IMR-90 (cell line): ENCODE results near the gene KIF5C. TPM values are rescaled to one million over a fixed set of nuclear protein-coding genes. Genes with fewer than 3 reads are reported as not detected.

Experiments used
- ATAC-seq: fragments of 200-7000 bp; cut with Tn5 transposase; 2 replicates; pipeline ENCODE4 v1.9.1; 2020; ENCODE audit warnings: low read depth, mild to moderate bottlenecking, moderate library complexity
- BruUV-seq: library from RNA; stranded (reverse); fragments of 400-500 nt; replicated peaks from 2 replicates; lab custom pipeline; 2021; lab: Mats Ljungman, UMichigan
- CTCF ChIA-PET: fragments of 300-600 bp; formaldehyde crosslinking; extraction: SDS; loops from one replicate; lab custom pipeline; 2021; ENCODE audit warnings: antibody characterized with exemption; lab: Yijun Ruan, JAX
- POLR2A ChIA-PET: fragments of 300-600 bp; sonication (Branson Sonifier 250); formaldehyde crosslinking; loops from one replicate; lab custom pipeline; 2022; ENCODE audit warnings: antibody characterized with exemption; ENCODE audit not compliant: unreplicated experiment; lab: Charles Lee
- DNase-seq: peaks from one replicate; pipeline ENCODE4 v3.0.0; 2013
- H2AFZ ChIP-seq: replicated peaks from 2 replicates; pipeline ENCODE3; 2013; ENCODE audit warnings: low read length, mild to moderate bottlenecking; ENCODE audit not compliant: poor library complexity
- H2AK5ac ChIP-seq: 2 replicates; pipeline ENCODE4 v1.6.1; 2013; ENCODE audit warnings: low read depth, low read length, inconsistent platforms
- H2AK9ac ChIP-seq: replicated peaks from 2 replicates; pipeline ENCODE3; 2013; ENCODE audit warnings: mild to moderate bottlenecking, low read depth, low read length, moderate library complexity; ENCODE audit not compliant: poor library complexity
- H2BK120ac ChIP-seq: 2 replicates; pipeline ENCODE4 v1.6.1; 2013; ENCODE audit warnings: low read depth, low read length, inconsistent platforms
- H2BK15ac ChIP-seq: 3 replicates; pipeline ENCODE4 v1.6.1; 2013; ENCODE audit warnings: low read depth, low read length, inconsistent platforms
- H2BK20ac ChIP-seq: 2 replicates; pipeline ENCODE4 v1.6.1; 2013; ENCODE audit warnings: low read depth, mild to moderate bottlenecking, inconsistent platforms, low read length, moderate library complexity
- H2BK5ac ChIP-seq: 2 replicates; pipeline ENCODE4 v1.6.1; 2013; ENCODE audit warnings: mild to moderate bottlenecking, low read depth, low read length, inconsistent platforms; ENCODE audit not compliant: poor library complexity, severe bottlenecking
- H3K14ac ChIP-seq: replicated peaks from 2 replicates; pipeline ENCODE4 v1.6.1; 2013; ENCODE audit warnings: low read depth, low read length, inconsistent platforms
- H3K18ac ChIP-seq: 2 replicates; pipeline ENCODE4 v1.6.1; 2013; ENCODE audit warnings: low read depth, low read length, control low read depth
- H3K23ac ChIP-seq: 2 replicates; pipeline ENCODE4 v1.6.1; 2013; ENCODE audit warnings: low read depth, low read length, inconsistent platforms
- H3K27ac ChIP-seq: 2 replicates; pipeline ENCODE4 v1.5.1; 2013; ENCODE audit warnings: mild to moderate bottlenecking, control low read depth, low read length; ENCODE audit not compliant: insufficient read depth
- H3K27me3 ChIP-seq: 2 replicates; pipeline ENCODE4 v1.6.1; 2013; ENCODE audit warnings: low read length; ENCODE audit not compliant: control insufficient read depth, insufficient read depth
- H3K36me3 ChIP-seq: 2 replicates; pipeline ENCODE4 v1.6.1; 2013; ENCODE audit warnings: low read length, mixed read lengths; ENCODE audit not compliant: control insufficient read depth, insufficient read depth
- H3K4ac ChIP-seq: 2 replicates; pipeline ENCODE4 v1.6.1; 2013; ENCODE audit warnings: low read depth, low read length, inconsistent platforms
- H3K4me1 ChIP-seq: 2 replicates; pipeline ENCODE4 v1.6.1; 2013; ENCODE audit warnings: low read length, mixed read lengths; ENCODE audit not compliant: control insufficient read depth, insufficient read depth
- H3K4me2 ChIP-seq: 2 replicates; pipeline ENCODE4 v1.6.1; 2013; ENCODE audit warnings: low read depth, mild to moderate bottlenecking, control low read depth, low read length, moderate library complexity
- H3K4me3 ChIP-seq: 2 replicates; pipeline ENCODE4 v1.5.1; 2013; ENCODE audit warnings: low read depth, mild to moderate bottlenecking, control low read depth, low read length, moderate library complexity; ENCODE audit not compliant: insufficient read depth
- H3K56ac ChIP-seq: 2 replicates; pipeline ENCODE4 v1.6.1; 2013; ENCODE audit warnings: low read length, inconsistent platforms; ENCODE audit not compliant: insufficient read depth; ENCODE audit errors: extremely low read depth
- H3K79me1 ChIP-seq, 2 experiments: 2 replicates each; pipeline ENCODE4 v1.6.1; 2013; ENCODE audit warnings: low read length in 2 of 2, inconsistent platforms in 1 of 2, low read depth in 1 of 2
- H3K9ac ChIP-seq: 2 replicates; pipeline ENCODE4 v1.6.1; 2013; ENCODE audit warnings: low read depth, low read length, control low read depth
- H3K9me1 ChIP-seq: 2 replicates; pipeline ENCODE4 v1.6.1; 2013; ENCODE audit warnings: low read length, inconsistent platforms; ENCODE audit not compliant: insufficient read depth
- H3K9me3 ChIP-seq: 2 replicates; pipeline ENCODE4 v1.6.1; 2013; ENCODE audit warnings: low read length; ENCODE audit not compliant: control insufficient read depth, insufficient read depth
- H4K20me1 ChIP-seq: 2 replicates; pipeline ENCODE4 v1.6.1; 2013; ENCODE audit warnings: low read length, inconsistent platforms; ENCODE audit not compliant: insufficient read depth
- H4K5ac ChIP-seq: 2 replicates; pipeline ENCODE4 v1.6.1; 2013; ENCODE audit warnings: mild to moderate bottlenecking, low read depth, low read length, control low read depth
- H4K8ac ChIP-seq, 2 experiments: 2 replicates each; pipeline ENCODE4 v1.6.1; 2013; ENCODE audit warnings: low read depth in 2 of 2, low read length in 2 of 2, control low read depth in 1 of 2, inconsistent platforms in 1 of 2
- H4K91ac ChIP-seq: 2 replicates; pipeline ENCODE4 v1.6.1; 2013; ENCODE audit warnings: low read depth, low read length, inconsistent platforms; ENCODE audit not compliant: insufficient read depth
- BHLHE40 ChIP-seq: fragments of 150-350 bp; IDR thresholded peaks from 2 replicates; pipeline ENCODE4 v1.6.1; 2016; ENCODE audit warnings: mild to moderate bottlenecking, low read depth, low read length
- CEBPB ChIP-seq: IDR thresholded peaks from 2 replicates; pipeline ENCODE4 v1.6.1; 2012; ENCODE audit warnings: low read depth, low read length, improper control_type of control experiment
- CHD1 ChIP-seq: IDR thresholded peaks from 2 replicates; pipeline ENCODE4 v1.6.1; 2012; ENCODE audit warnings: low read depth, low read length, improper control_type of control experiment
- CTCF ChIP-seq: conservative IDR thresholded peaks from 2 replicates; pipeline ENCODE4 v1.5.1; 2012; ENCODE audit warnings: mild to moderate bottlenecking, low read depth, low read length, improper control_type of control experiment
- FOS ChIP-seq: fragments of 150-350 bp; IDR thresholded peaks from 2 replicates; pipeline ENCODE4 v1.6.1; 2016; ENCODE audit warnings: low read depth, low read length
- MAFK ChIP-seq: IDR thresholded peaks from 2 replicates; pipeline ENCODE4 v1.6.1; 2012; ENCODE audit warnings: low read depth, low read length, improper control_type of control experiment
- MAZ ChIP-seq: IDR thresholded peaks from 2 replicates; pipeline ENCODE4 v1.6.1; 2012; ENCODE audit warnings: low read depth, mild to moderate bottlenecking, low read length, improper control_type of control experiment, moderate library complexity, borderline replicate concordance
- MXI1 ChIP-seq: IDR thresholded peaks from 2 replicates; pipeline ENCODE4 v1.6.1; 2012; ENCODE audit warnings: low read depth, mild to moderate bottlenecking, low read length, moderate library complexity, borderline replicate concordance
- NFE2L2 ChIP-seq: fragments of 150-350 bp; IDR thresholded peaks from 2 replicates; pipeline ENCODE4 v1.6.1; 2016; ENCODE audit warnings: low read depth, mild to moderate bottlenecking, low read length
- POLR2A ChIP-seq: IDR thresholded peaks from 2 replicates; pipeline ENCODE4 v1.6.1; 2012; ENCODE audit warnings: mild to moderate bottlenecking, low read depth, low read length
- RAD21 ChIP-seq: IDR thresholded peaks from 2 replicates; pipeline ENCODE4 v1.6.1; 2012; ENCODE audit warnings: low read length, improper control_type of control experiment
- RCOR1 ChIP-seq: IDR thresholded peaks from 2 replicates; pipeline ENCODE4 v1.6.1; 2012; ENCODE audit warnings: mild to moderate bottlenecking, low read length, improper control_type of control experiment; ENCODE audit not compliant: insufficient replicate concordance
- RFX5 ChIP-seq: IDR thresholded peaks from 2 replicates; pipeline ENCODE4 v1.8.0; 2012; ENCODE audit warnings: low read depth, mild to moderate bottlenecking, low read length, moderate library complexity
- SMC3 ChIP-seq: fragments of 150-350 bp; IDR thresholded peaks from 2 replicates; pipeline ENCODE4 v1.6.1; 2016; ENCODE audit warnings: low read depth, mild to moderate bottlenecking, antibody characterized with exemption, low read length, moderate library complexity
- USF2 ChIP-seq: fragments of 150-350 bp; IDR thresholded peaks from 2 replicates; pipeline ENCODE4 v1.6.1; 2017; ENCODE audit warnings: mild to moderate bottlenecking, antibody characterized with exemption, low read length, low read depth
- dilution Hi-C: fragments of 300-500 bp; cut with HindIII; formaldehyde crosslinking; loops from one replicate; pipeline ENCODE4 v1.14.3; 2018; ENCODE audit warnings: low sequenced_read_pairs; ENCODE audit not compliant: unreplicated experiment
- in situ Hi-C: fragments of 300-500 bp; cut with MboI; formaldehyde crosslinking; loops from 3 replicates; pipeline ENCODE4 v1.14.3; 2019; ENCODE audit warnings: low sequenced_read_pairs, inconsistent platforms, mixed read lengths
- intact Hi-C: fragments of 100-400 bp; cut with micrococcal nuclease; formaldehyde crosslinking; loops from 2 replicates; pipeline ENCODE4 v1.10.0; 2022
- polyA plus RNA-seq, 3 experiments: library from polyadenylated mRNA; depleted of rRNA; stranded (reverse); fragments of >200 nt; gene quantifications; 2 replicates each; pipeline ENCODE4 v1.2.3, GENCODE V29; 2012; ENCODE audit warnings: low replicate concordance in 1 of 3
- total RNA-seq: library from RNA; depleted of rRNA; stranded (reverse); fragments of >200 nt; gene quantifications from 2 replicates; pipeline ENCODE4 v1.2.3, GENCODE V29; 2012

KIF5C gene
- total and polyA plus RNA-seq, 2 of the 4 experiments (the other 2 are of a cell fraction): 0.10 to 0.18 TPM

- no peak overlapping the region for H4K91ac ChIP-seq
- CTCF ChIA-PET: interaction anchor here (0.5 kb wide), 1 partner anchor 20 kb away, joined by 4 read pairs; no protein-coding TSS in a partner anchor
These were observed 14.0 kb downstream of the KIF5C start for GRCh38 chr2:148888986-148889385.

More at GRCh38 chr2:148888986-148889385, 14.0 kb downstream of the KIF5C start:
- in situ Hi-C loops: no loop called here
- Histone ChIP-seq H4K5ac (no peak overlapping the region), H3K9me3 (no peaks in the 10 kb centered on the region), H4K20me1 (no peaks in the 10 kb centered on the region), H3K4me3 (no peak overlapping the region), H4K8ac (no peak overlapping the region), H3K14ac (no peak overlapping the region), H2AK9ac (no peak overlapping the region), H3K9ac (no peak overlapping the region), H2BK20ac (no peak overlapping the region), H3K79me1 (no peaks in the 10 kb centered on the region), H2AK5ac (no peak overlapping the region), H3K4me1 (no peaks in the 10 kb centered on the region), H3K4me2 (no peak overlapping the region), H2BK120ac (no peak overlapping the region), H3K56ac (no peak overlapping the region), H3K36me3 (no peaks in the 10 kb centered on the region), H2BK5ac (no peak overlapping the region), H3K9me1 (no peaks in the 10 kb centered on the region), H3K27me3 (peaks cover 14% of the 10 kb centered on the region), H3K18ac (no peak overlapping the region), H2BK15ac (no peak overlapping the region), H3K23ac (no peak overlapping the region), H2AFZ (no peak overlapping the region), H3K27ac (no peak overlapping the region), H3K4ac (no peak overlapping the region)
- ATAC-seq (no peak), DNase-seq (no peak)
- intact Hi-C loops: no loop called here
- dilution Hi-C loops: no loop called here
- no TSS peak for BruUV-seq
- POLR2A ChIA-PET: no interaction called here
- TF ChIP-seq RAD21 (no peak), MXI1 (no peak), CEBPB (no peak), POLR2A (no peak), NFE2L2 (no peak), USF2 (no peak), RCOR1 (no peak), RFX5 (no peak), CHD1 (no peak), BHLHE40 (no peak), MAFK (no peak), SMC3 (no peak), CTCF (no peak), MAZ (no peak), FOS (no peak)
